ENCODE measurements around the gene PCDHGB7.
"Not testable (repeated sequence)": the region's sequence is repeated elsewhere in the genome, so short reads cannot be mapped to it uniquely, and the experiment has no call there.

PCDHGB7 gene

DNA sequence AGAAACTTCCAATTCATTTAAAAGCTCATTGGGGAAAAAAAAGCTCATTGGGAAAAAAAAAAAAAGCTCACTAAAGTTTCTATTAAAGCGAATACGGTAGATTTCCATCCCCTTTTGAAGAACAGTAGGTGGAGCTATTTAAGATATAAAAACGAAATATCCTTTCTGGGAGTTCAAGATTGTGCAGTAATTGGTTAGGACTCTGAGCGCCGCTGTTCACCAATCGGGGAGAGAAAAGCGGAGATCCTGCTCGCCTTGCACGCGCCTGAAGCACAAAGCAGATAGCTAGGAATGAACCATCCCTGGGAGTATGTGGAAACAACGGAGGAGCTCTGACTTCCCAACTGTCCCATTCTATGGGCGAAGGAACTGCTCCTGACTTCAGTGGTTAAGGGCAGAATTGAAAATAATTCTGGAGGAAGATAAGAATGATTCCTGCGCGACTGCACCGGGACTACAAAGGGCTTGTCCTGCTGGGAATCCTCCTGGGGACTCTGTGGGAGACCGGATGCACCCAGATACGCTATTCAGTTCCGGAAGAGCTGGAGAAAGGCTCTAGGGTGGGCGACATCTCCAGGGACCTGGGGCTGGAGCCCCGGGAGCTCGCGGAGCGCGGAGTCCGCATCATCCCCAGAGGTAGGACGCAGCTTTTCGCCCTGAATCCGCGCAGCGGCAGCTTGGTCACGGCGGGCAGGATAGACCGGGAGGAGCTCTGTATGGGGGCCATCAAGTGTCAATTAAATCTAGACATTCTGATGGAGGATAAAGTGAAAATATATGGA lies 13.0 kb downstream of the PCDHGB7 start, which contains the start of gene PCDHGA12:
PCDHGA12 (plus strand) TSS at position 176 of the 782 bp plus-strand sequence; CDS start at position 429, 253 bp downstream.
- DNase-seq (ENCODE audit: low spot score), result peak; percentile 14

DNA sequence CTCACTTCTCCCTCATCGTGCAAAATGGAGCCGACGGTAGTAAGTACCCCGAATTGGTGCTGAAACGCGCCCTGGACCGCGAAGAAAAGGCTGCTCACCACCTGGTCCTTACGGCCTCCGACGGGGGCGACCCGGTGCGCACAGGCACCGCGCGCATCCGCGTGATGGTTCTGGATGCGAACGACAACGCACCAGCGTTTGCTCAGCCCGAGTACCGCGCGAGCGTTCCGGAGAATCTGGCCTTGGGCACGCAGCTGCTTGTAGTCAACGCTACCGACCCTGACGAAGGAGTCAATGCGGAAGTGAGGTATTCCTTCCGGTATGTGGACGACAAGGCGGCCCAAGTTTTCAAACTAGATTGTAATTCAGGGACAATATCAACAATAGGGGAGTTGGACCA lies 13.8 kb downstream of the PCDHGB7 start:
- no peak for DNase-seq (ENCODE audit: low spot score)

DNA sequence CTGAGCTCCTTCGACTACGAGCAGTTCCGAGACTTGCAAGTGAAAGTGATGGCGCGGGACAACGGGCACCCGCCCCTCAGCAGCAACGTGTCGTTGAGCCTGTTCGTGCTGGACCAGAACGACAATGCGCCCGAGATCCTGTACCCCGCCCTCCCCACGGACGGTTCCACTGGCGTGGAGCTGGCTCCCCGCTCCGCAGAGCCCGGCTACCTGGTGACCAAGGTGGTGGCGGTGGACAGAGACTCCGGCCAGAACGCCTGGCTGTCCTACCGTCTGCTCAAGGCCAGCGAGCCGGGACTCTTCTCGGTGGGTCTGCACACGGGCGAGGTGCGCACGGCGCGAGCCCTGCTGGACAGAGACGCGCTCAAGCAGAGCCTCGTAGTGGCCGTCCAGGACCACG lies 14.8 kb downstream of the PCDHGB7 start:
- DNase-seq (ENCODE audit: low spot score), result not testable (repeated sequence)

DNA sequence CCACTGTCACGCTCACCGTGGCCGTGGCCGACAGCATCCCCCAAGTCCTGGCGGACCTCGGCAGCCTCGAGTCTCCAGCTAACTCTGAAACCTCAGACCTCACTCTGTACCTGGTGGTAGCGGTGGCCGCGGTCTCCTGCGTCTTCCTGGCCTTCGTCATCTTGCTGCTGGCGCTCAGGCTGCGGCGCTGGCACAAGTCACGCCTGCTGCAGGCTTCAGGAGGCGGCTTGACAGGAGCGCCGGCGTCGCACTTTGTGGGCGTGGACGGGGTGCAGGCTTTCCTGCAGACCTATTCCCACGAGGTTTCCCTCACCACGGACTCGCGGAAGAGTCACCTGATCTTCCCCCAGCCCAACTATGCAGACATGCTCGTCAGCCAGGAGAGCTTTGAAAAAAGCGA lies 15.2 kb downstream of the PCDHGB7 start:
- DNase-seq (ENCODE audit: low spot score), result not testable (repeated sequence)

DNA sequence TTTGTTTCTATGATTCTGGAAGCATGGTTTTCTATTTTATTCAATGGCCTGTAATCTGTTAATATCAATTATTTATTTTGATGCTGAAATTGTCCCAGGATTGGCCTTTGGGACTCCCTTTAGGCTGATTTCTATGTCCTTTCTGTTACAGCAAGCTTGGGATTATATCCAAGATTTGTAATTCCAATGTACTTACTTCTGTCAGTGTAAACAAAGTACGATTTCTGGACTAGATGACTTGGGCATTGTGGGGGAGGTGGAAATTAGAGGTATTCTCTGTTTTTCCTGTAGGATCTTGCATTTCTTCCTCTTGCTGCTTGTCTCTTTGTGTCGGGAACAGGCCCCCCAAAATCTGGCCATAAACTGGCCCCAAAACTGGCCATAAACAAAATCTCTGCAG lies 16.5 kb downstream of the PCDHGB7 start:
- DNase-seq (ENCODE audit: low spot score), result no peak

DNA sequence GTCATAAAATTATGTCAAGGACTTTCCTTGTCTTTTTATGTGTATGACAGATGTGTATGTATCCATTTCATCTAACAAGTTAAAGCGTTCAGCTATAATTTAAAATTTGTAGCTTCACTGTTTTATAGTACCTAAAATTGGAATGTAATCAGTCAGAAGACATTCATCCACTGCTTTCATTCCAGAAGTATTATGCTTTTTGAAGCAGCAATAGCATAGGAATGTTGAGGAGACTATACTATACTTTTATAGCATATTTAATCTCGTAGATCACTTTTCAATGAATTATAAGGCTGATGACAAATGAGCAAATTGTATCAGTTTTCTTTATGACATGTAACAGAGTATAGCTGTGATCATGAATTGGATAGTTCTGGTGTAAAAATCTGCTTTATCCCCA lies 19.7 kb downstream of the PCDHGB7 start:
- no peak for DNase-seq (ENCODE audit: low spot score)

DNA sequence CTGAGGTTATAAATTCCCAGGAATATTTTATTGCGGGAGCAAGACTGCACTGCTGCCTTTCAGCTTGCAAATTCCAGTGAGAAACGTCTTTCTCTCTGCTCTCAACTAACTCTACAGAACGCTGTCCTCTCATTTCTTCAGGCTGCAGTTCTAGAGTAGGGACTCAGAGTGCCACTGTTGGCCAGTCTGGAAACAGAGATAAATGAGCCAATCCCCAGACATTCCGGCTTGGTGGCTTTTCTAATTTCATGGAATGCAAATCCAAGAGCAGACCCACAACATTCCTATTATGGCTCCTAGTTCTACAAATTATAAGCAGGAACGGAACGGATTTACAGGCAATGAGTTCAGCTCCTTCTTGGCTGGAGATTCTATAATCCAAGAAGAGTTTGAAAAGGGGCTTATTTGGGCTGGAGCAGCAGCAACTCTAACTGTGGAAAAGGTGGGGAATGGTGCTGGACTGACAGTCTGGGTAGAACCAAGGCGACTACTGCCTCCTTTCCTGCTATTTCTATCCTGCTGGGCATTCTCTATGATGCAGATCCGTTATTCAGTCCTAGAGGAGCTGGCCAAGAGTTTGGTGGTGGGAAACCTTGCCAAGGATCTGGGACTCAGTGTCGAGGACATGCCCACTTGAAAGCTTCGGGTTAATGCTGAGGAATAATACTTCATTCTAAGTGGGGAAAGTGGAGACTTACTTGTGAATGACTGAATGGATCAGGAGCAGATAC lies 22.1 kb downstream of the PCDHGB7 start:
- no peak for DNase-seq (ENCODE audit: low spot score)

DNA sequence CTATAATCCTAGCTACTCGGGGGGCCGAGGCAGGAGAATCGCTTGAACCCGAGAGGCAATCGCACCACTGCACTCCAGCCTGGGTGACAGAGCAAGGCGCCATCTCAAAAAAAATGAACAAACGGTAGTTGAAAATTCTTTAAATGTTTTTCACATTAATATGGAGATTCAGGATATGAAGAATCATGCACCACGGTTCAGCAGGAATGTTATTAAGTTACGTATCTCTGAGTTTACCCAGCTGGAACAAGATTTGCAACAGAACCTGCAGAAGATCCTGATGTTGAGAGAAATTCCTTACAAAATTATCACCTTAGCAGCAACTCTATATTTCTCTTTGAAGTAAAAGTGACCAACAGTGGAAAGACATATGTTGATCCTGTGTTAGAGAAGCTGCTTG lies 22.9 kb downstream of the PCDHGB7 start:
- no peak for DNase-seq (ENCODE audit: low spot score)

DNA sequence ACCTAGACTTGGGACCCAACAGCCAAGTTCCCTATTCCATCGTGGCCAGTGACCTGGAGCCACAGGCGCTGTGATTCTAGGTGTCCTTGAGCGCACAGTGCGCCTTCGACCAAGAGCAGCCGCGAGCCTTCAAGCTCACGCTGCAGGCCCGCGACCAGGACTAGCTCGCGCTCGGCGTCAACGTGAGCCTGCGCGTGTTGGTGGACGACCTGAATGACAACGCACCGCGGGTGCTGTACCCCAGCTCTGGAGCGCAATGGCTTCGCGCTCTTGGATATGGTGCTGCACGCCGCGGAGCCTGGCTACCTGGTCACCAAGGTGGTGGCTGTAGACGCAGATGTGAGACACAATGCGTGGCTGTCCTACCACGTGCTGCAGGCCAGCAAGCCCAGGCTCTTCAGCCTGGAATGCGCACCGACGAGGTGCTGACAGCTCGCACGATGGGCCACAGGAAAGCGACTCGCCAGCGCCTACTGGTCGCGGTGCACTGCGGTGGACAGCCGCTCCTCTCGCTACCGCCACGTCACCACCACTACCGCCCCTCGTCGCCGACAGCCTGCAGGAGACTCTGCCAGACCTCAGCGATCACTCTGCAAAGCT lies 24.2 kb downstream of the PCDHGB7 start:
- DNase-seq (ENCODE audit: low spot score), result no peak

DNA sequence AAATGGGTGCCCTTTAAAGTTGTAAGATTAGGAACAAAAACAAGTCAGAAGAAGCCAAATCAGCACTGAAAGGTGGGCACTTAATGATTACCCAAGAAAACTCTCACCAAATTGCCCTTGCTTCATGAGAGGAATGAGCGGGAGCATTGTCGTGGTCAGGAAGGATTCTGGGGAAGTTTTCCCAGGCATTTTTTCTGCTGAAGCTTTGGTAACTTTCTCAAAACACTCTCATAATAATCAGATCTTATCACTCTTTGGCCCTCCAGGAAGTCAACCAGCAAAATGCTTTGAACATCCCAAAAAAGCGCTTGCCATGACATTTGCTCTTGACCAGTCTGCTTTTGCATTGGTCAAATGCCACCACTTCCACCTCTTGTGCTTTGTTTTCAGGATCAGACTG lies 47.9 kb downstream of the PCDHGB7 start:
- no peak for DNase-seq (ENCODE audit: low spot score)

Data from CD4-positive, alpha-beta T cell treated with Interleukin-2 at 100 ng/mL for 4 hours (primary cell).